GM13977 (cell line): ENCODE measurements around the gene DDO.
A peak's percentile ranks its signal among the peaks of the same experiment; 100 is the strongest.
"Not testable (repeated sequence)": the region's sequence is repeated elsewhere in the genome, so short reads cannot be mapped to it uniquely, and the experiment has no call there.

Experiments
- DNase-seq: peaks from one replicate; pipeline ENCODE4 v3.0.0; 2012; ENCODE audit warnings: low spot score
- CTCF ChIP-seq: IDR thresholded peaks from 2 replicates; pipeline ENCODE4 v1.5.1; 2012; ENCODE audit warnings: mild to moderate bottlenecking, control low read depth; ENCODE audit not compliant: insufficient read depth; ENCODE audit errors: extremely low read depth, missing control alignments
- in situ Hi-C: fragments of 300-500 bp; cut with MboI; formaldehyde crosslinking; loops from one replicate; pipeline ENCODE4 v1.12.0; 2022; ENCODE audit warnings: low sequenced_read_pairs, low pct_unique_long_range_greater_than_20kb, mixed read lengths, inconsistent platforms; ENCODE audit not compliant: unreplicated experiment

Gene DDO

GRCh38 chr6:110415086-110415916 lies at the start of gene DDO:
DDO (minus strand) TSS chr6:110415575; CDS start chr6:110413462, 2,113 bp downstream.
- DNase-seq = peak; percentile 22
- in situ Hi-C loops = no loop called here

GRCh38 chr6:110462884-110463481 lies 47.6 kb upstream of the DDO start:
- in situ Hi-C loops = no loop called here
- no peak for DNase-seq
- TF ChIP-seq CTCF = no peak

More at GRCh38 chr6:110415086-110415916, at the start of gene DDO:
- TF ChIP-seq CTCF = no peak

GRCh38 chr6:110461376-110461775 lies 46.0 kb upstream of the DDO start:
- in situ Hi-C loops = no loop called here
- no peak for TF ChIP-seq CTCF
- no peak for DNase-seq

- in situ Hi-C loops = no loop called here
- no peak for DNase-seq
- TF ChIP-seq CTCF = no peak
These were observed 43.8 kb upstream of the DDO start for GRCh38 chr6:110459137-110459536.

GRCh38 chr6:110458476-110458875 lies 43.1 kb upstream of the DDO start:
- no peak for TF ChIP-seq CTCF
- in situ Hi-C loops = no loop called here
- no peak for DNase-seq

- TF ChIP-seq CTCF = peak; percentile 59
- in situ Hi-C loops, DNase-seq: not testable (repeated sequence)
These were observed 42.3 kb upstream of the DDO start for GRCh38 chr6:110457567-110458175.
